Measurements from ENCODE around the gene DIP2C.
"Not testable (repeated sequence)": the region's sequence is repeated elsewhere in the genome, so short reads cannot be mapped to it uniquely, and the experiment has no call there.

DIP2C gene

GRCh38 chr10:625333-625696 is 64.2 kb downstream of the DIP2C start:
- no peak for DNase-seq

DNA sequence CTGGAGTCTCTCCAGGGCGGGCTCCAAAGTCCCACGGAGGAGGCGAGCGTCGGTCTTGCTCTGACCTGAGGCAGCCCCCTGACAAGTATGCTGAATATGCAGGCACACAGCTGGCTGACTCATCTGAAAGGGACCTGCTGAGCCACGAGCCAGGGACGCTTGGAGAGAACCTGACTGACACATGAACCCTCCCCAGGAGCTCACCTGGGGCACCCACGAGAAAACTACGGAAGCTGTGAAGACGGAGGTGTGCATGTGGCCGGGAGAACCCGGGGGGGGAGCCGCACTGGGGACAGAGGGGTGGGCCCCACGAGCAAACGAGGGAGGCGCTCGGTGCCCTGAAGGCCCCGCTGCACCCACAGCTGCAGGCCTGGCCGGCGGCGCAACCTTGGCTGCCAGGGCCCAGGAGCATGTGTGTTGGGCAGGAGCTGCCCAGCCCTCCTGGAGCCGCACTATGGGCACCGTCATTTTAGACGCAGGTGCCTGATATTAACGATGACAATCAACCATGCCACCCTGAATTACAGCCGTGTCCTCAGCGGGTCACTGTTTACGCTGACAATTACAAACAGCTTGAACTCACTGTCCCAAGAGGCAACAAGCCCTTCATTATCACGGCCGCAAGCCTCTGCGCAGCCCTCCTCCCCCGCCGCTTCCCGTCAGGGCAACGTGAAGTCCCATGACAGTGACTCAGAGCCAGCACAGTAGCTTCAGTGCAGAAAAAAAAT is 64.7 kb downstream of the DIP2C start:
- DNase-seq, result peak; percentile 28

DNA sequence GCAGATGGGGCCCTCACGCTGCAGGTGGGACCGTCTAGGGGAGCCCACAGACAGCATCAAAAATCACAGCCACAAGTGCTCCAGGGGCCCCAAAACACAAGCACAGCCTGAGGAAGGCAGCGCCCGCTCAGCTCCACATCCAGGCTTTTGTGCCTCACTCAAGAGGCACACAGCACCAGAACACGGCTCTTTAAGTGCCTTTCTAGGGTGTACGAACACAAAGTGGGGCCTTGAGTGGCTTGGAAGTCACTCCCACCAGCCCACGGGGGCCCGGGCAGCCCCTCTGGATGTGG is 65.2 kb downstream of the DIP2C start:
- DNase-seq, result no peak

DNA sequence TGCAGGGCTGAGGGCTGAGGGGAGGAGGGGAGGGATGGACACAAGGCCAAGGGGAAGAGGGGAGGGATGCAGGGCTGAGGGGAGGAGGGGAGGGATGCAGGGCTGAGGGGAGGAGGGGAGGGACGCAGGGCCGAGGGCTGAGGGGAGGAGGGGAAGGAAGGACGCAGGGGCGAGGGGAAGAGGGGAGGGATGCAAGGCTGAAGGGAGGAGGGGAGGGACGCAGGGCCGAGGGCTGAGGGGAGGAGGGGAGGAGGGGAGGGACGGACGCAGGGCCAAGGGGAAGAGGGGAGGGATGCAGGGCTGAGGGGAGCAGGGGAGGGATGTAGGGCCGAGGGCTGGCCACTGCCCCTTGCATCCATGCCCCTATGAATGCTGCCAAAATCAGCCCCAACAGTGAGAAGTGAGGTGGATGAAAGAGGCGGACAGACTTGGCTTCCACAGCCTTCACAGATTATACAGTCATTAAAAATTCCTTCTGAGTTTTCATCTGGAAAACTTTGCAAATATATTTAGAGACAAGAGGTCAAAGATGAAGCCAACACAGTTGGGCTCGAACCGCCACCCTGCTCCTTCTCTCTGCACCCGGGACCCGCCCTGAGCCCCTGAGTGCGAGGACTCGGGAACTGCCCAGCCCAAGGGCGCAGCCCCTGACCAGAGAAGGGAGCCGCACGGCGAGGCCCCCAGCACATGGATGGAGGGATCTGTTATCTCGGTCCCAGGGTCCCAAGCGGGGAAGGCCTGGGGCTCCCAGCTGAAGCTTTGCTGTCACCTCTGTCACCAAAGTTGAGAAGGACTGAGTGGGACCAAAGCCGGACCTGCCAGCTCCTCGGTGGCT is 65.8 kb downstream of the DIP2C start:
- DNase-seq, result no peak

DNA sequence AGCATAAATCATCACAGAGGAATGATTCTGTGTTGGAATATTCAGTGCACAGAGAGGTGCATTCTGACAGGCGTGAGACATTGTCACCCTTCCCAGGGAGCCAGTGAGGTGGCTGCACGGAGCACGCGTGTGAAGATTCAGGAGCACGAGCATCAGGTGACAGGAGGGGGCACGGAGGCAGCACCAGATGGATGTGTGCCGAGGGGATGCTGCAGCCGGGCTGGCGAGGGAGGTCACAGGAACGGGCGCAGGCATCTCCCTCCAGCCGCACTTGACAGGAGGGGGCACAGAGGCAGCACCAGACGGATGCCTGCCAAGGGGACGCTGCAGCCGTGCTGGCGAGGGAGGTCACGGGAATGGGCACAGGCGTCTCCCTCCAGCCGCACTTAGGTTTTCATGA is 66.5 kb downstream of the DIP2C start:
- DNase-seq, result no peak

GRCh38 chr10:621981-622740 is 67.3 kb downstream of the DIP2C start:
- DNase-seq, result no peak

DNA sequence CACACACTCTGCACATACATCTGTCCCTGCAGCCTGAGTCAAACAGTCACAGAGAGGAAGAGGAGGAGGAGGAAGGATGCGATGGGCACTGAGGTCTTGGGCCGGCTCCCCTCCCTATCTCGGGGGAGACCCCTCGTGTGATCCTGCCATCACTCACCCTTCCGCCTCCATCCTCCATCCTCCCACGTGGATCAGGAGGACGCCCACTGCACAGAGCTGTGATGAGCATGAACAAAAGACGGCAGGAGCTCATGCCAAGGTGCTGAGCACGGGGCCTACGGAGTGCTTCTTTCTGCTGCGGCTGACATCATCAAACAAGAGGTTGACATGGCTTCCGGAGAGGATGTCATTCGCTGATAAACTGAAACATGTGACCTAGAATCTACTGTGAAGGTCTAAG is 68.0 kb downstream of the DIP2C start:
- DNase-seq, result no peak

DNA sequence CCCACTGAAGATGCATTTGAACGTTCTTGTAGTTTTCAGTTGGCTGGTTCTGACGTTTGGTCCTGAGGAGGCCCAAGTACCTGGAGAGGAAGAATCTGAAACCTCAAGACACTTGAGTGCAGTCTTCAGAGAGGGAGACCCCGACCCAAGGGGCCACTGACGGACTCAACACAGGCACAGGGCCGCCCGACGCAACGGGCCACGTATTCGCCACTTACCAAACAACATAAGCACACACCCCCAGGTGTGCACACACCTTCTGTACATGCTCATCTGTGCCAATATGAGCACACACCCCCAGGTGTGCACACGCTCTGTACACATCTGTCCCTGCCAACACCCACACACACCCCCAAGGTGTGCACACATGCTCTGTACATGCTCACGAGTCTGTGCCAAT is 68.5 kb downstream of the DIP2C start:
- no peak for DNase-seq

GRCh38 chr10:620417-620816 is 69.1 kb downstream of the DIP2C start:
- peak; percentile 21 for DNase-seq

GRCh38 chr10:619710-620109 is 69.8 kb downstream of the DIP2C start:
- no peak for DNase-seq

DNA sequence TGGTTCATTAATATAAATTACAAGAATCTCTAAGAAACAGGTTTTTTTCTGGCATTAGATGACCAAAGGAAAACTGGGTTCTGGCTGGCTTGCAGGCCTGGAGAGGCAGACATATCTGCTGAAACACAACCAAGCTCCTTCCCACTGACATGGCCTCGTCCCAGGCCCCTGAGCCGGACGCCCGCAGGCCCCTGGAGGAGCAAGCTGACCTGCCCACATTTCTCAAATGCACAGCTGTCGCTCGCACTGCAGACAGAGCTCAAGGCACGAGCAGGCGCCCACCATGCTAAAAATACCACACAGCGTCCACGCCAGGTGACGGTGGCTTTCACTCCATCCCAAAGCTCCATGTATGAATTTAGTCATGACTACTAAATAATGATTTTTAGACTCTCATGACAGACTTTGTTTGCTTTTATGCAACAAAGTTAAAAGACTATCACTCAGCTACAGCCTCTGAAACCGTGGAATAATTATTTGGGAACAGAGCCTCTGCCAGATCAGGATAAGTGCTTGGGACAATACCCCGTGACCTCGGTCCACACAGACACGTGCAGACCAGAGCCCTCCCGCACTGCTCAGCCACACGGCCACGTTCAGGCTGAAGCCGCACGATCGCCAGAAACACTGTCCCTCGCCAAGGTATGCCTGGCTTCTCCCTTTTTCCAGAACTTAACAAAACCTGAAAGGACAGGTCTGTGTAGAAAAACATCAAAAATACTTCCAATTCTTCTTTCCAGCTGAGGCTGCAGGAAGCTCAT is 71.1 kb downstream of the DIP2C start:
- no peak for DNase-seq

DNA sequence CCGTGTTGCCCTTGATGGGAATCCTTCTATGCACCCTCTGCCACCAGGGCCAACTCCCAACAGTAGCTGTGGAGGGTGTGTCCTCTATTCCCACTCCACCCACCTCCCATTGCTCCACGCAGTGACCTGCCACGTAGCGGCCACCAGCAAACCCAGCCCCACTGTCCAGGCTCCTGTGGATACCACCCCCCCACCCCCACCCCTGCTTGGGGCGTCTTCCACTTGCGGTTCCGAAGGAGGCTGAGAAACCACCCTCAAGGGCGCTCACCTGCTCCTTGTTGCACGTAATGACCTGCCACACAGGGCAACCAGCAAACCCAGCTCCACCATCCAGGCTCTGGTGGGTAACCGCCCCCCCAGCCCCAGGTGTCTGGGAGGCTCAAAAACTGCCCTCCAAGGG is 72.0 kb downstream of the DIP2C start:
- DNase-seq, result no peak

DNA sequence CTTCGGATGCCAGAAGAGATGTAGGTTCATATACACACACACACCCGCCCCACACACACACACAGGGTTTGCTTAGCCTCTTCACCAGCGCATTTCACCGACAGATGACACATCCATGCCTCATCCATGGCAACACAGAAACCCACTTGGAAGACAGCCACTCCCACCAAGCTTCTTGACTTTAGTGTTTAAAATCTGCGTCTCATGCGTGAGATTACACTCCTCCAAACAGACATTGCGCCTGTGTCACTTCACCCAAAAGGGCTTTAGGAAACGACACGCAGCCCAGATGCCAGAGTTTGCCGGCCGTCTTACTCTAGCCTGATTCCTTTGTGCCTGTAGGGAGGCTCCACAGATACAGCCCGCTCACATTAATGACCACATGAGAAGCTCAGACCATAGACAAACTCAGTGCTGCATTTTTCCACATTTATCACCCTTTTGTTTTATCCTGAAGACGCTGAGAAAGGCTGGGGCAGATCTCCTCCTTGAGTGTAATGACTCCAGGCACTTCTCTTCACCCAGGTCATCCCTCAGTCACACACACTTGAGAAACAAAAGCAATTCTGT is 73.8 kb downstream of the DIP2C start:
- DNase-seq, result peak; percentile 31

DNA sequence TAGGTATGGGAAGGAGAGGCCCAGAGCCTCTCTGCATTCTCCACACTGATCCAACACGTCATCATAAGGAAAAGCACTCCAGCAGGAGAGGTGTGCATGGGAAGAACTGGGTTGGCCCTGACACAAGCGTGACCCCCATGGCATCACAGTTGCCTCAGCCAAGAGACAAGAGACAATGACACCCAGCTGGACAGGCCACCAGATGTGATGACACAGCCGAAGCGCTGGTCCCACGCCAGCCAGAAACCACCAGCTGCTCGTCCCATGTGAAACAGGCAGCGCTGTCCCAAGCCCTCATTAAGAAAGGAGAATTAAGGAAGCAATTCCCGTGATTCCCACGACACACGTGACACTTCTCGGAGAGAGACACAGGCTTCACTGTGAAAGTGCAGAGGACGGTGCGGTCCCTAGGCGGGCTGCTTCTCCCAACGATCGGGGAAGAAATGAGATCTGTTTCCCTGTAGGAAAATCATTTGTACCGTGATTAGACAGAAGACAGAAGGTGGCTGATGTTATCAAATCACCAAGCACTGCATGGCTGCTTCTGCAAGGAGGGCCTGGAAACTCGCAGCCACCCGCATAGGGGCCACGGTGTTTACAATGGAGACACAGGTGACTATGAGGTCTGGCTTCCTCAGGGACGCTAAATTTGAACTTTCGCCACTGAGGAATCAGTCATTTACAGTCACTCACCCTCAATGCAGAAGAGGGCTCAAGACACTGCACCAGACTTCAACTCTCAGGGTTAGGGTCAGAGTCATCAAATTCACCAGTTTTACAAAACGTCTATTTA is 74.5 kb downstream of the DIP2C start:
- DNase-seq, result no peak

- DNase-seq, result no peak
Observed at GRCh38 chr10:614139-614711, 75.2 kb downstream of the DIP2C start.

- DNase-seq, result peak; percentile 48
Observed at GRCh38 chr10:613271-614138, 76.0 kb downstream of the DIP2C start.

GRCh38 chr10:612696-613095 is 76.8 kb downstream of the DIP2C start:
- no peak for DNase-seq

DNA sequence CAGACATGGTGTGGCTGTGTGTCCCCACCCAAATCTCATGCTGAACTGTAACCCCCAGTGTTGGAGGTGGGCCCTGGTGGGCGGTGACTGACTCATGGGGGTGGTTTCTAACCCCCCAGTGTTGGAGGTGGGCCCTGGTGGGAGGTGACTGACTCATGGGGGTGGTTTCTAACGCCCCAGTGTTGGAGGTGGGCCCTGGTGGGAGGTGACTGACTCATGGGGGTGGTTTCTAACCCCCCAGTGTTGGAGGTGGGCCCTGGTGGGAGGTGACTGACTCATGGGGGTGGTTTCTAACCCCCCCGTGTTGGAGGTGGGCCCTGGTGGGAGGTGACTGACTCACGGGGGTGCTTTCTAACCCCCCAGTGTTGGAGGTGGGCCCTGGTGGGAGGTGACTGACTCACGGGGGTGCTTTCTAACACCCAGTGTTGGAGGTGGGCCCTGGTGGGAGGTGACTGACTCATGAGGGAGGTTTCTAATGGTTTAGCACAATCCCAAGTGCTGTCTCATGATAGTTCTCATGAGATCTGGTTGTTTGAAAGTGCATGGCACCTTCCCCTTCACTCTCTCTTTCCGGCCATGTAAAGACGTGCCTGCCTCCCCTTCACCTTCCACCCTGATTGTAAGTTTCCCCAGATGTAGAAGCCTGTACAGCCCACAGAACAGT is 78.7 kb downstream of the DIP2C start:
- not testable (repeated sequence) for DNase-seq

DNA sequence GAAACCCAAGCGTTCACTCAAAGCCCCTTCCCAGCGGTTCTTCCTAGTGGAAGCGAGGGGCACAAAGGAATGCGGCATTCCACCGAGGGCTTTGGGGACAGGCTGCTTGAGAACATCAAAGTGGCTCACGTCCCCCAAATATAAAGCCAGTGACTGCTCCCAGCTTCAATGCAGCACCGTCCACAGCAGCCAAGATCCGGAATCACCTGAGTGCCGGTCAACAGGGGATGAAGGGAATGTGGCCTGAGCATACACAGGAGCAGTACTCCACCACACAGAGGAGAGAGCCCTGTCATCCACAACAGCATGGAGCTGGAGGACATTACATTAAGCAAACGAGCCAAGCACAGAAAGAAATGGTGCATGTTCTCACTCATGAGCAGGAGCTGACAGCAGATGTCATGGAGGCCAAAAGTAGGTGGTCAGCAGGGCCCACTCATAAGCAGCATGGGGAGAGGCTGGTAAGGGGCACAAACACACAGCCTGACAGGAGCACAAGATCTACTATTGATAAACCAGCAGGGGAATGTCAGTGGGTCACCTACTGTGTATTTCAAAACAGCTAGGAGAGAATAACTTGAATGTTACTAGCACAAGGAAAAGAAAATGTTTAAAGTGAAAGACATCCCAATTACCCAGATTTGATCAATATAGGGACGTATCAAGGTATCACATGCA is 79.5 kb downstream of the DIP2C start:
- DNase-seq, result no peak

Measured in DMS79 treated with DMSO at 0.1 percent for 48 hours (cell line).